HG02852 (cell line): ENCODE data around the gene TCEANC2.
"Not testable (repeated sequence)": the region's sequence is repeated elsewhere in the genome, so short reads cannot be mapped to it uniquely, and the experiment has no call there.

ENCODE experiments used
- ATAC-seq: cut with Tn5 transposase; IDR thresholded peaks from one replicate; pipeline ENCODE4 v1.9.1; 2021; ENCODE audit warnings: mild to moderate bottlenecking, moderate library complexity; ENCODE audit not compliant: unreplicated experiment

TCEANC2 gene

GRCh38 chr1:54081306-54082270, 28.2 kb downstream of the TCEANC2 start:
- ATAC-seq: peak; percentile 57

GRCh38 chr1:54084794-54085193, 31.4 kb downstream of the TCEANC2 start:
- no peak for ATAC-seq

- no peak for ATAC-seq
These were observed 33.3 kb downstream of the TCEANC2 start for GRCh38 chr1:54086754-54087153.

- no peak for ATAC-seq
These were observed 35.0 kb downstream of the TCEANC2 start for GRCh38 chr1:54088385-54088784.

GRCh38 chr1:54091666-54092065, 38.3 kb downstream of the TCEANC2 start:
- no peak for ATAC-seq

GRCh38 chr1:54094001-54094729, 40.8 kb downstream of the TCEANC2 start:
- no peak for ATAC-seq

- ATAC-seq: not testable (repeated sequence)
These were observed 41.3 kb downstream of the TCEANC2 start for GRCh38 chr1:54094730-54095105.

- no peak for ATAC-seq
These were observed 42.3 kb downstream of the TCEANC2 start for GRCh38 chr1:54095546-54096226.

GRCh38 chr1:54096227-54096876, 42.9 kb downstream of the TCEANC2 start:
- no peak for ATAC-seq

- no peak for ATAC-seq
These were observed 43.5 kb downstream of the TCEANC2 start for GRCh38 chr1:54096877-54097240.

GRCh38 chr1:54099061-54099610, 45.7 kb downstream of the TCEANC2 start:
- no peak for ATAC-seq

GRCh38 chr1:54100500-54100899, 47.1 kb downstream of the TCEANC2 start:
- no peak for ATAC-seq

GRCh38 chr1:54103414-54103813, 50.0 kb downstream of the TCEANC2 start:
- ATAC-seq: no peak

GRCh38 chr1:54104613-54105012, 51.2 kb downstream of the TCEANC2 start:
- not testable (repeated sequence) for ATAC-seq

- no peak for ATAC-seq
These were observed 51.7 kb downstream of the TCEANC2 start for GRCh38 chr1:54105080-54105479.

GRCh38 chr1:54105736-54106269, 52.4 kb downstream of the TCEANC2 start:
- no peak for ATAC-seq

GRCh38 chr1:54107131-54107530, 53.7 kb downstream of the TCEANC2 start:
- ATAC-seq: no peak

- ATAC-seq: no peak
These were observed 54.7 kb downstream of the TCEANC2 start for GRCh38 chr1:54108156-54108555.

- ATAC-seq: no peak
These were observed 56.0 kb downstream of the TCEANC2 start for GRCh38 chr1:54109129-54110090.
